Fibroblast of skin of scalp (primary cell): ENCODE data around the gene ACVR2B.

Experiments used
- DNase-seq: peaks from one replicate; pipeline ENCODE4 v3.0.0-alpha.2; 2013

ACVR2B gene

GRCh38 chr3:38533285-38533976, 79.7 kb downstream of the ACVR2B start:
- no peak for DNase-seq

GRCh38 chr3:38534180-38534579, 80.5 kb downstream of the ACVR2B start:
- DNase-seq, result no peak

GRCh38 chr3:38534604-38535003, 80.9 kb downstream of the ACVR2B start:
- no peak for DNase-seq

GRCh38 chr3:38536671-38537070, 83.0 kb downstream of the ACVR2B start:
- DNase-seq, result no peak

- DNase-seq, result no peak
Observed at GRCh38 chr3:38538773-38539353, 85.2 kb downstream of the ACVR2B start.

GRCh38 chr3:38541806-38542205, 88.1 kb downstream of the ACVR2B start:
- DNase-seq, result no peak
